ENCODE results near the gene NR1H4. TPM values are rescaled to one million over a fixed set of nuclear protein-coding genes. Genes with fewer than 3 reads are reported as not detected.
A peak's percentile ranks its signal among the peaks of the same experiment; 100 is the strongest.

NR1H4 gene
- total and polyA plus RNA-seq, 4 donors = 33.5 to 106 (median 55.0) TPM

DNA sequence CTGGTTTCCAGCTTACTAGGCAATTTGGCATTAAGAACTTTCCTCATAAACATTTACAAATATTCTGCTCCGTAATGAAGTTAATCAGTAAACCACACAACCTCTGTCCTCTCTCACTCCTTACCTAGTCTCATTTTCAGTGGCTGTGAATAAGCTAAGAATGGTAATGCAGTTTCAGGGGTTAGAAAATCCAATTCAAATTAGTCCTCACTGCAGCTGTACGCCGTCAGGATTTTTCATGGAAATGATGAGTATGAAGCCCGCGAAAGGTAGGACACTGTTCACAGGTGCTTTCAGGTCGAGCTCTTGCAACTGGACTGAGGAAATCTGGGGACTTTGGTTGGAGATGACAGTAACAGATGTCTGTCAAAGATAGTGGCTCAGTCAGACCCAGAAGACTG is 29.6 kb downstream of the NR1H4 start:
- Histone ChIP-seq H3K9me3 (ENCODE audit: control insufficient read depth in 4 of 4, low read length in 3 of 4) (no peaks in the 10 kb centered on the region), H3K27me3 (ENCODE audit: control insufficient read depth in 4 of 4, insufficient read depth in 4 of 4, low read length in 3 of 4) (no peaks in the 10 kb centered on the region), H3K4me3 (ENCODE audit: low read depth in 1 of 3, low read length in 3 of 3) (peak overlapping the region; percentile 34 to 73 (median 65)), H3K36me3 (ENCODE audit: control insufficient read depth in 4 of 4, insufficient read depth in 3 of 4, low read depth in 1 of 4, low read length in 3 of 4) (peaks cover 0 to 14% (median 5%) of the 10 kb centered on the region in 4 donors), H3K4me1 (ENCODE audit: control insufficient read depth in 4 of 4, insufficient read depth in 4 of 4, low read length in 3 of 4) (peaks cover 7 to 64% (median 25%) of the 10 kb centered on the region in 4 donors), H3K9ac (ENCODE audit: low read depth in 1 of 2, low read length in 2 of 2) (peak overlapping the region; percentile 4 to 75), H3K27ac (ENCODE audit: low read depth in 1 of 2, low read length in 2 of 2) (peak overlapping the region; percentile 84 to 97)
- DNase-seq (ENCODE audit: low spot score) = no peak
- 28% methylated on average over 6 of the region's 6 CpGs for WGBS
- TF ChIP-seq FOXA2 (IDR thresholded peaks at IDR 0.05) = no peak
- no peak for TF ChIP-seq RAD21 (IDR thresholded peaks at IDR 0.05)
- TF ChIP-seq, protein P1, sequence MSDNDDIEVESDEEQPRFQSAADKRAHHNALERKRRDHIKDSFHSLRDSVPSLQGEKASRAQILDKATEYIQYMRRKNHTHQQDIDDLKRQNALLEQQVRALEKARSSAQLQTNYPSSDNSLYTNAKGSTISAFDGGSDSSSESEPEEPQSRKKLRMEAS (IDR thresholded peaks at IDR 0.05) = peak; percentile 53
- TF ChIP-seq GABPA (IDR thresholded peaks at IDR 0.05 in 1 of 2, conservative IDR thresholded peaks at IDR 0.05 in 1 of 2) = no peak
- TF ChIP-seq, protein P2, sequence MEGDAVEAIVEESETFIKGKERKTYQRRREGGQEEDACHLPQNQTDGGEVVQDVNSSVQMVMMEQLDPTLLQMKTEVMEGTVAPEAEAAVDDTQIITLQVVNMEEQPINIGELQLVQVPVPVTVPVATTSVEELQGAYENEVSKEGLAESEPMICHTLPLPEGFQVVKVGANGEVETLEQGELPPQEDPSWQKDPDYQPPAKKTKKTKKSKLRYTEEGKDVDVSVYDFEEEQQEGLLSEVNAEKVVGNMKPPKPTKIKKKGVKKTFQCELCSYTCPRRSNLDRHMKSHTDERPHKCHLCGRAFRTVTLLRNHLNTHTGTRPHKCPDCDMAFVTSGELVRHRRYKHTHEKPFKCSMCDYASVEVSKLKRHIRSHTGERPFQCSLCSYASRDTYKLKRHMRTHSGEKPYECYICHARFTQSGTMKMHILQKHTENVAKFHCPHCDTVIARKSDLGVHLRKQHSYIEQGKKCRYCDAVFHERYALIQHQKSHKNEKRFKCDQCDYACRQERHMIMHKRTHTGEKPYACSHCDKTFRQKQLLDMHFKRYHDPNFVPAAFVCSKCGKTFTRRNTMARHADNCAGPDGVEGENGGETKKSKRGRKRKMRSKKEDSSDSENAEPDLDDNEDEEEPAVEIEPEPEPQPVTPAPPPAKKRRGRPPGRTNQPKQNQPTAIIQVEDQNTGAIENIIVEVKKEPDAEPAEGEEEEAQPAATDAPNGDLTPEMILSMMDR (IDR thresholded peaks at IDR 0.05; ENCODE audit: low read depth, low read length, missing input control) = no peak
- TF ChIP-seq TAF1 (conservative IDR thresholded peaks at IDR 0.05) = peak; percentile 81
- TF ChIP-seq JUND (IDR thresholded peaks at IDR 0.05) = peak; percentile 41 to 60
- TF ChIP-seq YY1 (IDR thresholded peaks at IDR 0.05) = peak; percentile 36
- no peak for TF ChIP-seq NR2F2 (IDR thresholded peaks at IDR 0.05)
- TF ChIP-seq, protein P3, sequence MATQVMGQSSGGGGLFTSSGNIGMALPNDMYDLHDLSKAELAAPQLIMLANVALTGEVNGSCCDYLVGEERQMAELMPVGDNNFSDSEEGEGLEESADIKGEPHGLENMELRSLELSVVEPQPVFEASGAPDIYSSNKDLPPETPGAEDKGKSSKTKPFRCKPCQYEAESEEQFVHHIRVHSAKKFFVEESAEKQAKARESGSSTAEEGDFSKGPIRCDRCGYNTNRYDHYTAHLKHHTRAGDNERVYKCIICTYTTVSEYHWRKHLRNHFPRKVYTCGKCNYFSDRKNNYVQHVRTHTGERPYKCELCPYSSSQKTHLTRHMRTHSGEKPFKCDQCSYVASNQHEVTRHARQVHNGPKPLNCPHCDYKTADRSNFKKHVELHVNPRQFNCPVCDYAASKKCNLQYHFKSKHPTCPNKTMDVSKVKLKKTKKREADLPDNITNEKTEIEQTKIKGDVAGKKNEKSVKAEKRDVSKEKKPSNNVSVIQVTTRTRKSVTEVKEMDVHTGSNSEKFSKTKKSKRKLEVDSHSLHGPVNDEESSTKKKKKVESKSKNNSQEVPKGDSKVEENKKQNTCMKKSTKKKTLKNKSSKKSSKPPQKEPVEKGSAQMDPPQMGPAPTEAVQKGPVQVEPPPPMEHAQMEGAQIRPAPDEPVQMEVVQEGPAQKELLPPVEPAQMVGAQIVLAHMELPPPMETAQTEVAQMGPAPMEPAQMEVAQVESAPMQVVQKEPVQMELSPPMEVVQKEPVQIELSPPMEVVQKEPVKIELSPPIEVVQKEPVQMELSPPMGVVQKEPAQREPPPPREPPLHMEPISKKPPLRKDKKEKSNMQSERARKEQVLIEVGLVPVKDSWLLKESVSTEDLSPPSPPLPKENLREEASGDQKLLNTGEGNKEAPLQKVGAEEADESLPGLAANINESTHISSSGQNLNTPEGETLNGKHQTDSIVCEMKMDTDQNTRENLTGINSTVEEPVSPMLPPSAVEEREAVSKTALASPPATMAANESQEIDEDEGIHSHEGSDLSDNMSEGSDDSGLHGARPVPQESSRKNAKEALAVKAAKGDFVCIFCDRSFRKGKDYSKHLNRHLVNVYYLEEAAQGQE (IDR thresholded peaks at IDR 0.05) = peak; percentile 78
- TF ChIP-seq HNF4G (IDR thresholded peaks at IDR 0.05) = peak; percentile 12
- TF ChIP-seq, protein P4, sequence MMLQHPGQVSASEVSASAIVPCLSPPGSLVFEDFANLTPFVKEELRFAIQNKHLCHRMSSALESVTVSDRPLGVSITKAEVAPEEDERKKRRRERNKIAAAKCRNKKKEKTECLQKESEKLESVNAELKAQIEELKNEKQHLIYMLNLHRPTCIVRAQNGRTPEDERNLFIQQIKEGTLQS (IDR thresholded peaks at IDR 0.05) = peak; percentile 45
- TF ChIP-seq HNF4A (conservative IDR thresholded peaks at IDR 0.05) = peak; percentile 62 to 64
- TF ChIP-seq, protein P5, sequence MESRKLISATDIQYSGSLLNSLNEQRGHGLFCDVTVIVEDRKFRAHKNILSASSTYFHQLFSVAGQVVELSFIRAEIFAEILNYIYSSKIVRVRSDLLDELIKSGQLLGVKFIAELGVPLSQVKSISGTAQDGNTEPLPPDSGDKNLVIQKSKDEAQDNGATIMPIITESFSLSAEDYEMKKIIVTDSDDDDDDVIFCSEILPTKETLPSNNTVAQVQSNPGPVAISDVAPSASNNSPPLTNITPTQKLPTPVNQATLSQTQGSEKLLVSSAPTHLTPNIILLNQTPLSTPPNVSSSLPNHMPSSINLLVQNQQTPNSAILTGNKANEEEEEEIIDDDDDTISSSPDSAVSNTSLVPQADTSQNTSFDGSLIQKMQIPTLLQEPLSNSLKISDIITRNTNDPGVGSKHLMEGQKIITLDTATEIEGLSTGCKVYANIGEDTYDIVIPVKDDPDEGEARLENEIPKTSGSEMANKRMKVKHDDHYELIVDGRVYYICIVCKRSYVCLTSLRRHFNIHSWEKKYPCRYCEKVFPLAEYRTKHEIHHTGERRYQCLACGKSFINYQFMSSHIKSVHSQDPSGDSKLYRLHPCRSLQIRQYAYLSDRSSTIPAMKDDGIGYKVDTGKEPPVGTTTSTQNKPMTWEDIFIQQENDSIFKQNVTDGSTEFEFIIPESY (IDR thresholded peaks at IDR 0.05) = peak; percentile 12
- TF ChIP-seq SP1 (IDR thresholded peaks at IDR 0.05) = peak; percentile 78
- no peak for TF ChIP-seq EGR1 (IDR thresholded peaks at IDR 0.05; ENCODE audit: low read depth in 2 of 2)
- no peak for TF ChIP-seq FOXA1 (IDR thresholded peaks at IDR 0.05)
- TF ChIP-seq RXRA (IDR thresholded peaks at IDR 0.05) = peak; percentile 82 to 84
